ENCODE measurements around the gene CTDSPL. TPM values are rescaled to one million over a fixed set of nuclear protein-coding genes. Genes with fewer than 3 reads are reported as not detected.

Gene CTDSPL
- total and polyA plus RNA-seq, 2 donors from 2014 or later: 55.9 to 78.3 TPM

- no peaks in the 10 kb centered on the region for H3K27me3 ChIP-seq (ENCODE audit: control insufficient read depth, insufficient read depth, low read length)
- peaks cover 10 to 41% (median 27%) of the 10 kb centered on the region in 3 donors for H3K4me1 ChIP-seq (ENCODE audit: control insufficient read depth in 2 of 3, insufficient read depth in 2 of 3, low read depth in 1 of 3, low read length in 3 of 3)
- no peaks in the 10 kb centered on the region for H3K9me3 ChIP-seq (ENCODE audit: control insufficient read depth in 2 of 3, insufficient read depth in 1 of 3, low read length in 3 of 3)
- peak overlapping the region in 1 of 3 donors; percentile 12 for H3K4me3 ChIP-seq (ENCODE audit: low read length in 3 of 3)
- peak overlapping the region; percentile 41 to 75 for H3K27ac ChIP-seq (ENCODE audit: low read depth in 2 of 2, low read length in 2 of 2)
- DNase-seq: peak; percentile 73 to 92 (median 90)
- TF ChIP-seq, protein P1, sequence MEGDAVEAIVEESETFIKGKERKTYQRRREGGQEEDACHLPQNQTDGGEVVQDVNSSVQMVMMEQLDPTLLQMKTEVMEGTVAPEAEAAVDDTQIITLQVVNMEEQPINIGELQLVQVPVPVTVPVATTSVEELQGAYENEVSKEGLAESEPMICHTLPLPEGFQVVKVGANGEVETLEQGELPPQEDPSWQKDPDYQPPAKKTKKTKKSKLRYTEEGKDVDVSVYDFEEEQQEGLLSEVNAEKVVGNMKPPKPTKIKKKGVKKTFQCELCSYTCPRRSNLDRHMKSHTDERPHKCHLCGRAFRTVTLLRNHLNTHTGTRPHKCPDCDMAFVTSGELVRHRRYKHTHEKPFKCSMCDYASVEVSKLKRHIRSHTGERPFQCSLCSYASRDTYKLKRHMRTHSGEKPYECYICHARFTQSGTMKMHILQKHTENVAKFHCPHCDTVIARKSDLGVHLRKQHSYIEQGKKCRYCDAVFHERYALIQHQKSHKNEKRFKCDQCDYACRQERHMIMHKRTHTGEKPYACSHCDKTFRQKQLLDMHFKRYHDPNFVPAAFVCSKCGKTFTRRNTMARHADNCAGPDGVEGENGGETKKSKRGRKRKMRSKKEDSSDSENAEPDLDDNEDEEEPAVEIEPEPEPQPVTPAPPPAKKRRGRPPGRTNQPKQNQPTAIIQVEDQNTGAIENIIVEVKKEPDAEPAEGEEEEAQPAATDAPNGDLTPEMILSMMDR (IDR thresholded peaks at IDR 0.05; ENCODE audit: borderline replicate concordance, extremely low read depth, insufficient read depth): no peak
- peak; percentile 27 for FAIRE-seq
- H3K36me3 ChIP-seq (ENCODE audit: control insufficient read depth in 2 of 3, insufficient read depth in 3 of 3, low read length in 3 of 3): no peaks in the 10 kb centered on the region
- intact Hi-C loops (cut with DNase I): no loop called here
- H3K9ac ChIP-seq (ENCODE audit: low read length in 3 of 3): peak overlapping the region in 1 of 3 donors; percentile 50
Measured at GRCh38 chr3:37892927-37893600, 31.4 kb downstream of the CTDSPL start.

GRCh38 chr3:37896827-37897226, 35.1 kb downstream of the CTDSPL start:
- intact Hi-C loops (cut with DNase I): no loop called here
- Histone ChIP-seq H3K27me3 (ENCODE audit: control insufficient read depth, insufficient read depth, low read length) (no peaks in the 10 kb centered on the region), H3K36me3 (ENCODE audit: control insufficient read depth in 2 of 3, insufficient read depth in 3 of 3, low read length in 3 of 3) (no peaks in the 10 kb centered on the region), H3K4me1 (ENCODE audit: control insufficient read depth in 2 of 3, insufficient read depth in 2 of 3, low read depth in 1 of 3, low read length in 3 of 3) (peaks cover 6 to 28% (median 19%) of the 10 kb centered on the region in 3 donors), H3K9me3 (ENCODE audit: control insufficient read depth in 2 of 3, insufficient read depth in 1 of 3, low read length in 3 of 3) (no peaks in the 10 kb centered on the region), H3K4me3 (ENCODE audit: low read length in 3 of 3) (no peak overlapping the region), H3K9ac (ENCODE audit: low read length in 3 of 3) (no peak overlapping the region), H3K27ac (ENCODE audit: low read depth in 2 of 2, low read length in 2 of 2) (no peak overlapping the region)
- DNase-seq (no peak), FAIRE-seq (no peak)
- TF ChIP-seq, protein P1 (IDR thresholded peaks at IDR 0.05; ENCODE audit: borderline replicate concordance, extremely low read depth, insufficient read depth): no peak

GRCh38 chr3:37897763-37898162, 36.1 kb downstream of the CTDSPL start:
- Histone ChIP-seq H3K36me3 (ENCODE audit: control insufficient read depth in 2 of 3, insufficient read depth in 3 of 3, low read length in 3 of 3) (no peaks in the 10 kb centered on the region), H3K4me3 (ENCODE audit: low read length in 3 of 3) (no peak overlapping the region), H3K27ac (ENCODE audit: low read depth in 2 of 2, low read length in 2 of 2) (no peak overlapping the region), H3K27me3 (ENCODE audit: control insufficient read depth, insufficient read depth, low read length) (no peaks in the 10 kb centered on the region), H3K9ac (ENCODE audit: low read length in 3 of 3) (no peak overlapping the region), H3K9me3 (ENCODE audit: control insufficient read depth in 2 of 3, insufficient read depth in 1 of 3, low read length in 3 of 3) (no peaks in the 10 kb centered on the region), H3K4me1 (ENCODE audit: control insufficient read depth in 2 of 3, insufficient read depth in 2 of 3, low read depth in 1 of 3, low read length in 3 of 3) (peaks cover 6 to 23% (median 16%) of the 10 kb centered on the region in 3 donors)
- TF ChIP-seq, protein P1 (IDR thresholded peaks at IDR 0.05; ENCODE audit: borderline replicate concordance, extremely low read depth, insufficient read depth): no peak
- intact Hi-C loops (cut with DNase I): no loop called here
- FAIRE-seq (no peak), DNase-seq (no peak)

All from kidney (tissue), 14 donors.